ENCODE results near the gene TMEM74B.
A peak's percentile ranks its signal among the peaks of the same experiment; 100 is the strongest.
"Not testable (repeated sequence)": the region's sequence is repeated elsewhere in the genome, so short reads cannot be mapped to it uniquely, and the experiment has no call there.

The TMEM74B gene

GRCh38 chr20:1184638-1185315 is at the start of gene TMEM74B:
Gene TMEM74B, minus strand, starts transcription at chr20:1184981. Its CDS starts 1,180 bp downstream, at chr20:1183801.
- no peak for DNase-seq (ENCODE audit: low spot score)

DNA sequence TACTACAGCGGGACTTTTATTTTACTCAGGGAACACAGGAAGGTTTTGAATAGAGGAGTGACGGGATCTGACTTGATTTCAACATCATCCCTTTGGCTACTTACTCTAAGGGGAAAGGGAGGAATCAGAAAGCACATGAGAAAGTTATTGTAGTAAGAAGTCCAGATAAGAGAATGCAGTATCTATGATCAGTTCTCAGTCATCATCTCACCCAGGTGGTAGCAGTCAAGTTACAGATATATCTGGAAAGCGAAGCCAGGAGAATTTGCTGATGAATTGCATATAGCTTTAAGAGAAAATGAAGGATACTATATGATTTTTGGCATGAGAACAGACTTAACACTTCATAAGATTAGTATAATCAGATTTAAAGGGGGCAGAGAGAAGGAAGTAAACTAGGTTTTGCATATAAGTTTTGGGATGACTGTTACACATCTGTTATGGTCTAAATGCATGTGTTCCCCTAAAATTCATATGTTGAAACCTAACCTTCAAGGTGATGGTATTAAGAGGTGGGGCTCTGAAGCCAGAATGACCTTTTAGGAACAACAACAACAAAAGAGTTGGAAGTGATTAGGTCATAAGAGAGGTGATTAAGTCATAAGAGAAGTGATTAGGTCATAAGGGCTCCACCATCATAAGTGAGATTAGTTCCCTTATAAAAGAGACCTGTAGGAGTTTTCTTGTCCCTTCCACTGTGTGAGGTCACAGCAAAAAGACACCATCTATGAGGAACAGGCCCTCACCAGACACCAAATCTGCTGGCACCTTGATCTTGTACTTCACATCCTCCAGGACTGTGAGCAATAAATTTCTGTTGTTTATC is 47.7 kb upstream of the TMEM74B start:
- no peak for DNase-seq (ENCODE audit: low spot score)

DNA sequence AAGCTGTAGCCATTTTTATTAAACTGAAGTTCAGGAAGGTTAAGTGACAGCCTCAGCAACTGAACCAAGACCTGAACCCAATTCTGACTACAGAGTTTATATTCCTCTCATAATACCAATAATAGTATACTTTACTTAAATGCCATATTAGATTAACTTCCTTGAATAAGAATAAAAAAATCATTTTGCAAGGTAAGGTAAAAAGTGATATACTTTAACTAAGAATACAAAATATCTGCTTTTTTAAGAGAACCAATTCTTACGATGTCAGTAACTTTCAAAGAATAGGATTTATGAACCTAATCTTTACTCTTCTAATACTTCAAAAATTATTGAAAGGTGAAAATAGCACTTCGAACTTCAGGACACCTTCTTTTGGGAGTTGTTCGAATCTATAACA is 44.8 kb upstream of the TMEM74B start:
- DNase-seq (ENCODE audit: low spot score) = no peak

GRCh38 chr20:1225783-1226654 is 41.2 kb upstream of the TMEM74B start, which contains the start of gene RAD21L1:
Gene RAD21L1, plus strand, starts transcription at chr20:1226044. Its CDS starts 2,410 bp downstream, at chr20:1228454.
- peak; percentile 98 for DNase-seq (ENCODE audit: low spot score)

GRCh38 chr20:1225263-1225782 is 40.5 kb upstream of the TMEM74B start:
- peak; percentile 29 for DNase-seq (ENCODE audit: low spot score)

DNA sequence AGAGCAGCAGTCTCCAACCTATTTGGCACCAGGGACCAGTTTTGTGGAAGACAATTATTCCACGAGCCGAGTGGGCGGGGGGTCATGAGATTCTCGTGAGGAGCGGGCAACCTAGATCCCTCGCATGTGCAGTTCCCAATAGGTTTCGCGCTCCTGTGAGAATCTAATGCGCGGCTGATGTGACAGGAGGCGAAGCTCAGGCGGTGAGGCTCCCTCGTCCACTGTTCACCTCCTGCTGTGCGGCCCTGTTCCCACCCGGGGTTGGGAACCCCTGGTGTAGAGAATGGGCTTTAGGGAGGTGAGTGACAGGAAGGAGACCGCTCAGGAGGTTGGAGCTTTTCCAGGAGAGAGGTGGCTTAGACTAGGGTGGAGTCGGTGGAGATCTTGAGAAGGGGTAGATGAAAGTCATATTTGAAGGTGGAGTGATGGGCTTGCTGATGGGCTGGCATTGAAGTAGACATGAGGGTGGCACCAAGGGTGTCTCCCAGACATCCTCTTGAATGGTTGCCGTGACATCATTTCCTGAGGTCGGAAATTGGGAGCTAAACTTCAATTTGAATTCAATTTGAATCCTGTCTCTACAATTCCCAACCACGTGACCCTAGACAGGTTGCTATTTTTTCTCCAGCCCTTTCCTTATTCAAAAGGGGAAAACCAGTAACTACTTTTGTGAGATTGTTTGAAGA is 39.6 kb upstream of the TMEM74B start:
- DNase-seq (ENCODE audit: low spot score) = no peak

GRCh38 chr20:1222750-1223149 is 38.0 kb upstream of the TMEM74B start:
- DNase-seq (ENCODE audit: low spot score) = not testable (repeated sequence)

- DNase-seq (ENCODE audit: low spot score) = not testable (repeated sequence)
Measured at GRCh38 chr20:1216527-1217427, 32.0 kb upstream of the TMEM74B start.

DNA sequence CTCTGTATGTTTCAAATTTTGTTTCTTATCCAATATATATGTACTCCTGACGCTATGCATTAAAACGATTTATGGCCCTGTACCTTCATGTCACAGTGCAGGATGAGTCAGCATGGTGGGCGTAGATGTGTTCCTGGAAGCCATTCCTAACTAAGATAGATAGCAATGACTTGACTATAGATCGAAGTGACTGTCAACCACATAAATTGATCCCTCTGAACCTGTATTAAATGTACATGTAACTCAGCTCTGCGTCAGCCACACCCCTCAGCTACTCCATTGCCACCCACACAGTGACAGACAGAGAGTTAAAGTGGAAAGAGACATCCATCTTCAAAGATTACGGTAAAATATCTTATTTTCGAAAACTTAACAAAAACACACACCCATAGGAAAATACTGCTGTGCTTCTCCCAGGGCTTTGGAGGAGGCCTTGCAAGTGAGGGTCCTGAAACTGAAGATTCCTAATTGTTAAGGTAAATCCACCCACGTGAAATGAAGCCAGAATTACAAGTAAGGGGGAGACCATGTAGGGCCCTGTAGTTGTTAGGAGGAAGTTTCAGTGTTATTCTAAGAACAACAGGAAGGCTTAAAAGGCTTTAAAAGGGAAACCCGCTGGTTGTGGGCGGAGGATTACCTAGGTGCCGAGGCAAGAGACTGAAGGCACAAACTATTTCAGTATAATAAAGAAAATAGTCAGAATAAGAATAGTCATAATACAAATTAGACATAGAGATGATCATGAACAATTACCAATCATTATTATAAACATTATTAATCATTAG is 30.8 kb upstream of the TMEM74B start:
- DNase-seq (ENCODE audit: low spot score) = no peak

- no peak for DNase-seq (ENCODE audit: low spot score)
Measured at GRCh38 chr20:1214838-1215261, 30.1 kb upstream of the TMEM74B start.

DNA sequence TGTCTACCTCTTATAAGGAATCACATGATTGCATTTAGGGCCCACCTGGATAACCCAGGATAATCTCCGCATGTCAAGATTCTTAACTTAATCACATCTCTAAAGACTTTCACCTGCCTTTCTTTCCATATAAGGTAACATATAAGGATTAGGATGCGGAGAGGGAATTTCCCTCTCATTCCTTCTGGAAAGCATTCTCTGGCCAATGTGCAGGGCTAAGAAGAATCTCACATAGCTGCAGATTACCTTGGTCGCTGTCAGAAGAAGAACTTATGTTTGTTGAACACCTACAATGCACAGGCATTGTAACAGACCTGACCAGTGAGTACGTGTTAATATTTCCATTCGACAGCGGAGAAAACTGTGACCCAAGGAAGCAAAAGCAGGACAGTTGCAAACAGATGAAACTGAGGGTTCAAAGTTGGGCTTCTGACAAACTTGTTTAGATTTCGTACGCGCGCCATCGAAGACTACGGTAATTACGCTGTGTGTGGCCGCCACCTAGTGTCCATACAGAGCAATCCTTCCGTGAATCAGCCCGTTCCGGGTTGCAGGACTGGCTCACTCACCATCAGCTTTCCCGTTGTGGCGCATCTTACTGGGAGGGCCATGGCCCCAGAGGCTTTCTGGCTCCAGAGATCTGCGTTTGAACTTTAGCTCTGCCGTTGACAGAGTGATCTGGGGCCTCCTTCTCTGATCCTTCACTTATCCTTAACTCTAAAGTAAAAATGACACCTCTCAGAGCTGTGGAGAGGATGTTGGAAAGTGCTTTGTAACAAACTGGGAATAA is 28.0 kb upstream of the TMEM74B start:
- DNase-seq (ENCODE audit: low spot score) = peak; percentile 80

GRCh38 chr20:1212023-1212422 is 27.2 kb upstream of the TMEM74B start:
- DNase-seq (ENCODE audit: low spot score) = no peak

- DNase-seq (ENCODE audit: low spot score) = no peak
Measured at GRCh38 chr20:1210501-1210900, 25.7 kb upstream of the TMEM74B start.

- DNase-seq (ENCODE audit: low spot score) = no peak
Measured at GRCh38 chr20:1209447-1210387, 24.9 kb upstream of the TMEM74B start.

GRCh38 chr20:1207293-1207878 is 22.6 kb upstream of the TMEM74B start:
- no peak for DNase-seq (ENCODE audit: low spot score)

GRCh38 chr20:1206366-1207148 is 21.8 kb upstream of the TMEM74B start:
- no peak for DNase-seq (ENCODE audit: low spot score)
